Erythroblast (primary cell): ENCODE data around the gene CSH2.

Experiments
- GATA1 ChIP-seq: IDR thresholded peaks from 2 replicates; pipeline ENCODE4 v1.6.1; 2011; ENCODE audit warnings: low read depth, mild to moderate bottlenecking, control low read depth, low read length, moderate library complexity
- POLR2A ChIP-seq: IDR thresholded peaks from 2 replicates; pipeline ENCODE4 v1.6.1; 2011; ENCODE audit warnings: mild to moderate bottlenecking, low read length

- TF ChIP-seq POLR2A, result no peak
- no peak for TF ChIP-seq GATA1
Observed at GRCh38 chr17:63841350-63842172, 31.9 kb downstream of the CSH2 start.
